Right renal cortex interstitium (tissue), 3 donors: ENCODE data around the gene HDAC8. TPM values are rescaled to one million over a fixed set of nuclear protein-coding genes. Genes with fewer than 3 reads are reported as not detected.
"Not testable (repeated sequence)": the region's sequence is repeated elsewhere in the genome, so short reads cannot be mapped to it uniquely, and the experiment has no call there.

Experiments
- DNase-seq, 3 donors: peaks; one replicate each; pipeline ENCODE4 v3.0.0-alpha.2; 2013; ENCODE audit warnings: low read depth in 3 of 3, low spot score in 2 of 3
- polyA plus RNA-seq, 3 donors: library from polyadenylated mRNA; unstranded; fragments of 120-200 nt; gene quantifications; one replicate each; pipeline ENCODE4 v1.2.1, GENCODE V29; 2013; ENCODE audit not compliant: insufficient read length in 3 of 3

Gene HDAC8
- polyA plus RNA-seq, 3 donors: 27.2 to 38.4 (median 35.9) TPM

DNA sequence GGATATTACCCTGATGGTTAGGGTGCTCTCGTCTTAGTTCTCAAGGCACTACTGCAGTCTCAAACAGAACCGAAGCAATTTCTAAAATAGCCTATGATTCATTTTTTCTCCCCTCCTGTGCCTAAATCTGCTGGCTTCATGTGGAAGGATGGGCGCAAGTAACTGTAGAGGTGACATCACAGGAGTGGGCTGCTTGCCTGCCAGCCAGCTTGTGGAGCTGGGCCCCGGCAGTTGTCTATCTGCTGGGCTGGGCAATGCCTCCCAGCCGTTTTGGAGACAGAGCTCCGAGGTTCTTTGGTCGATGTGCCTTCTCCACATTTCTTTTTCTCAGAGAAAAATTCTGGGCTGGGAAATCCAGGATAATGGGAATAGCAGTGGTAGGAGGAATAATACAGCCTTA is 232.6 kb downstream of the HDAC8 start:
- no peak for DNase-seq

GRCh38 chrX:72330131-72330530 is 242.5 kb downstream of the HDAC8 start:
- no peak for DNase-seq

DNA sequence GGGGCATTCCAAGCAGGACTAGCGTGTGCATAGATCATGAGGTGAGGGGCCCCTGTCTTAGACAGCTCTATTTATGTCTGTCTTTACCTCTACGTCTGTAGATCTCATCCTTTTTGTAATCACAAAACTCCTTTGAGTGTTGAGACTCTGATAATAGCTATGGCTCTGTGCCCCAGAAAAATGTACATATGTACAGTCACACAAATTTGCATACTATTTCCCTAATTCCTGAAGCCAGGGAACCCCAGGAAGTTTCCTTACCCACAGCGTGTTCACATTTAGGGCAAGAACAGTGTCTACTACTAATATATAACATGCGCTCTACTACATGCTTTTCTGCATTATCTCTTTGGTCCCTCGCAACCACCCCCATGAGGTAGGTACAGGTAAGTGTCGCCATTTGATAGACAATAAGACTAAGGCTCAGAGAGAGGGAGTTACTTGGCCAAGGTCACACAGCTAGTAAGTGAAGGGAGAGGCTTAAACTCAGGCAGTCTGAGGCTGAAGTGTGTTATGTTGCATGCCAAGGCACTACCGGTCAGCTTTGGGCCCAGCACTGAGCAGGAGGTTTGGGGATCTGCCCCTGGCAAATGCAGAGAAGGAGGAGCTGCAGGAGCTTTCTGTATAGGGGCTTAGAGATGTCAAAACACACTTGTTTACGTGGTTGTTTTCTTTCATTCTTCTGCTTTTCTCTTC is 245.9 kb downstream of the HDAC8 start:
- DNase-seq: no peak

- not testable (repeated sequence) for DNase-seq
Observed at GRCh38 chrX:72319651-72320050, 253.0 kb downstream of the HDAC8 start.

DNA sequence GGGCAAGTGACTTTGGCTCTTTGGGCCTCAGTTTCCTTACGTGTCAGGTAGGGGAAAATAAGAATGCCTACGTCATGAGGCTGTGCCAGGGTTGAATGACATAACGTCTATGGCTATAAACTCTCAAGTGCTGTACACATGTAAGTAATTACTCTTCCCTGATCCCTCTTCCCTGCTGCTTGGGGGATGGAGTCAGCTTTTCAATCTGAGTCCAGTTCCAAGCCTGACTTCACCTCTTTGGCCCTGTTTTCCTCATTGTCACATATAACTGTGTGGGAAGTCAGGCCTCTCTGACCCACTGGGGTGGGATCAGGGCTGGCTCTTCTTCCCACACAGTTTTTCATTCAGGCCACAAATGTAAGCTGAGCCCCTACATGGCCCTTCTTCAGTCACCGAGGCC is 255.5 kb downstream of the HDAC8 start:
- no peak for DNase-seq

GRCh38 chrX:72316408-72317110 is 256.1 kb downstream of the HDAC8 start:
- no peak for DNase-seq

GRCh38 chrX:72314881-72315280 is 257.8 kb downstream of the HDAC8 start:
- DNase-seq: no peak

- DNase-seq: no peak
Observed at GRCh38 chrX:72313707-72314641, 258.7 kb downstream of the HDAC8 start.

- DNase-seq: no peak
Observed at GRCh38 chrX:72312311-72312940, 260.2 kb downstream of the HDAC8 start.

DNA sequence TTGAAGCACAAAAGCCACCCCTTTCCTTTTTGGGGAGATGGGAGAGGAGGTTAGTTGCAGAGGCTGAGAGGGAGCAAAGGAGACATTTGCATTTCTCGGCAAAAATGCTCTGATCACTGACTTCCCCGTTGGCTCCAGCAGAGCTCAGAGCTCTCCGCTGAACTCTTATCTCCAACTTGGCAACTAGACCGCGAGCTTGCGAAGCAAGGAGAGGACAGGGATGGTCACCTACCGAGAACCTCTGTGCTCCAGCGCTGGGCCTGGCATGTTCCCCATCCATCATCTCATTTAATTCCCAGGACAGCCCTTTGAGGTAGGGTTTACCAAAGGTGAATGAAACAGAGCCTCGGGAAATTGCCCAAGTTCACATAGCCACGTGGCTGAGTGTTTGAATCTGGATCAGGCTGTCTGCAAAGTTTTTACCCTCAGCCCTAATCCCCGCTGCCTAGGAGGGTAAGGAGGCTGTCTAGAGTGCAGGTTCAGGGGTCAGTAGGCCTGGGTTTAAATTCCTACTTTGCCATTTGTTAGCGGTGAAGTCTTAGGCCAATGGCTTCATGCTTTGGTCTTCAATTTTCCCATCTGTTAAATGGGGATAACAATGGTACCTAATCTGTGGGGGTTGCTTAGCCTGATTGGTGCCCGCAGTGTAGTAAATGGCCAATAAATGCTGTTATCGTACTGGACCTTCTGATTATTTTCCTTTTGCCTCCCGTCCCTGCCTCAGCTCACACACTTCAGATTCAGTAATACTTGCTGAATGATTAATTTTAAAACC is 263.2 kb downstream of the HDAC8 start:
- no peak for DNase-seq

- DNase-seq: peak in 1 of 3 donors; percentile 29
Observed at GRCh38 chrX:72308566-72309296, 263.9 kb downstream of the HDAC8 start.

- no peak for DNase-seq
Observed at GRCh38 chrX:72308209-72308565, 264.5 kb downstream of the HDAC8 start.

DNA sequence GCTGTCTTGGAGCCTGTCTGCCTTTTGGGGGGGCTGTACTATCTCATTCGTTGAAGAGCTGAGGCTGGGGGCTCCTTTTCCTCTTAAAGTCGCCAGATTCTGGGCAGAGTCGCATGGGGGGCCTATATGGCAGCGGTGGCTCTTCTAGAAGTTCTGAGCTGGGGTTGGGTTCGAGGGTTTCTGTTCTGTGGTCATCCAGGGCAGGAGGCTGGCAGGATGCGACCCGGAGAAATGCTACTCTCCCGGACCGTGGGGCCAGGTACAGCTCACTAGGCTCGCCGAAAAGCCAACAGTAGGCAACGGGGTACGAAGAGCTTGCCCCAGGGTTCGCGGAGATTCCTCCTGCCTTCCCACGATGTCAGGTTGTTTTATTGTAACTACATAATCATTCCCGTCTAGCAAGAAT is 265.0 kb downstream of the HDAC8 start:
- DNase-seq: no peak

GRCh38 chrX:72306851-72307645 is 265.6 kb downstream of the HDAC8 start:
- DNase-seq: no peak

- DNase-seq: no peak
Observed at GRCh38 chrX:72306085-72306801, 266.4 kb downstream of the HDAC8 start.

GRCh38 chrX:72305286-72306084 is 267.2 kb downstream of the HDAC8 start, which contains the start of gene CITED1:
TSS of gene CITED1 (minus strand) at chrX:72305914. CDS start at chrX:72302869, 3,045 bp downstream.
- DNase-seq: no peak

DNA sequence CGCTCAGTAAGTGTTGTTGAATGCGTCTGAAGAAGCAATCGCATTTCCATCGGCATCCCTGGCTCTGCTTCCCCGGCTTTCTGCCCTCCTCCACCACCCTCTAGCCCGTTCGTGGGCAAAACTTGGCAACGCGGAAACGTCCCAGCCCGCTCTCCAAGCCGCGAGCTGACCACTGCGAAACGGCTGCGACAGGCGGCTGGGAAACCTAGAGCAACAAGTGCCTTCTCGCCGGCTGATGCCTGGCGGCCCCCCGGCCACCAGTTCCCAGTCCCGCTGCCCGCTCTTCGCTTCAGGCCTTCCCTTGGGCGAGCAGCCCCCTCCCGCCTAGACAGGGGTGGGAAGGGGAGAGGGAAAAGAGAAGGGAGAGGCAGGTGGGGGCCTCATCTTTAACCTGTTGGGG is 267.8 kb downstream of the HDAC8 start:
- no peak for DNase-seq
